ENCODE measurements around the gene GLI3.

GLI3 gene

GRCh38 chr7:42039921-42040320, 197.1 kb downstream of the GLI3 start:
- no peak for DNase-seq (ENCODE audit: low read depth, low spot score)

GRCh38 chr7:42035210-42035609, 201.8 kb downstream of the GLI3 start:
- DNase-seq (ENCODE audit: low read depth, low spot score) = no peak

- DNase-seq (ENCODE audit: low read depth, low spot score) = no peak
These were observed 203.5 kb downstream of the GLI3 start for GRCh38 chr7:42033480-42033879.

- DNase-seq (ENCODE audit: low read depth, low spot score) = no peak
These were observed 207.6 kb downstream of the GLI3 start for GRCh38 chr7:42029405-42029804.

- DNase-seq (ENCODE audit: low read depth, low spot score) = no peak
These were observed 209.5 kb downstream of the GLI3 start for GRCh38 chr7:42027521-42027920.

- DNase-seq (ENCODE audit: low read depth, low spot score) = no peak
These were observed 210.3 kb downstream of the GLI3 start for GRCh38 chr7:42026622-42027197.

- no peak for DNase-seq (ENCODE audit: low read depth, low spot score)
These were observed 211.2 kb downstream of the GLI3 start for GRCh38 chr7:42025635-42026375.

- no peak for DNase-seq (ENCODE audit: low read depth, low spot score)
These were observed 212.5 kb downstream of the GLI3 start for GRCh38 chr7:42024537-42024936.

- no peak for DNase-seq (ENCODE audit: low read depth, low spot score)
These were observed 213.7 kb downstream of the GLI3 start for GRCh38 chr7:42023262-42023661.

- no peak for DNase-seq (ENCODE audit: low read depth, low spot score)
These were observed 214.2 kb downstream of the GLI3 start for GRCh38 chr7:42022791-42023190.

GRCh38 chr7:42022056-42022455, 215.0 kb downstream of the GLI3 start:
- no peak for DNase-seq (ENCODE audit: low read depth, low spot score)

- DNase-seq (ENCODE audit: low read depth, low spot score) = no peak
These were observed 215.4 kb downstream of the GLI3 start for GRCh38 chr7:42021631-42022030.

- DNase-seq (ENCODE audit: low read depth, low spot score) = no peak
These were observed 216.9 kb downstream of the GLI3 start for GRCh38 chr7:42020061-42020460.

- DNase-seq (ENCODE audit: low read depth, low spot score) = no peak
These were observed 219.5 kb downstream of the GLI3 start for GRCh38 chr7:42017349-42017986.

- no peak for DNase-seq (ENCODE audit: low read depth, low spot score)
These were observed 220.5 kb downstream of the GLI3 start for GRCh38 chr7:42016517-42016916.

- no peak for DNase-seq (ENCODE audit: low read depth, low spot score)
These were observed 222.1 kb downstream of the GLI3 start for GRCh38 chr7:42014625-42015618.

GRCh38 chr7:42012786-42013360, 224.1 kb downstream of the GLI3 start:
- no peak for DNase-seq (ENCODE audit: low read depth, low spot score)

- DNase-seq (ENCODE audit: low read depth, low spot score) = no peak
These were observed 224.7 kb downstream of the GLI3 start for GRCh38 chr7:42012313-42012712.

GRCh38 chr7:42011846-42012245, 225.2 kb downstream of the GLI3 start:
- DNase-seq (ENCODE audit: low read depth, low spot score) = no peak

GRCh38 chr7:42010751-42011150, 226.3 kb downstream of the GLI3 start:
- no peak for DNase-seq (ENCODE audit: low read depth, low spot score)

GRCh38 chr7:42006801-42007513, 230.1 kb downstream of the GLI3 start:
- DNase-seq (ENCODE audit: low read depth, low spot score) = no peak
